ENCODE results near the gene CCL11.

Gene CCL11

DNA sequence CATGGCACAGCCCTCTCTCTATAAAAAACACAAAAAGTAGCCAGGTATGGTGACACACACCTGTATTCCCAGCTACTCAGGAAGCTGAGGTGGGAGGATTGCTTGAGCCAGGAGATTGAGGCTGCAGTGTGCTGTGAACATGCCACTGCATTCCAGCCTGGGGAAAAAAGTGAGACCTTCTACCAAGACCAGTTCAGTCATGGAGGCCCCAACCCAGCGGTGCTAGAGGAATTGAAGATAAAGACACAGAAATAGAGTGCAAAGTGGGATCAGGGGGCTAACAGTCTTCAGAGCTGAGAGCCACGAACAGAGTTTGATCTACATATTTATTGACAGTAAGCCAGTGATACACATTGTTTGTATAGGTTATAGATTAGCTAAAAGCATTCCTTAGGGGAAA, 18.1 kb downstream of the CCL11 start:
- TF ChIP-seq, protein P1, sequence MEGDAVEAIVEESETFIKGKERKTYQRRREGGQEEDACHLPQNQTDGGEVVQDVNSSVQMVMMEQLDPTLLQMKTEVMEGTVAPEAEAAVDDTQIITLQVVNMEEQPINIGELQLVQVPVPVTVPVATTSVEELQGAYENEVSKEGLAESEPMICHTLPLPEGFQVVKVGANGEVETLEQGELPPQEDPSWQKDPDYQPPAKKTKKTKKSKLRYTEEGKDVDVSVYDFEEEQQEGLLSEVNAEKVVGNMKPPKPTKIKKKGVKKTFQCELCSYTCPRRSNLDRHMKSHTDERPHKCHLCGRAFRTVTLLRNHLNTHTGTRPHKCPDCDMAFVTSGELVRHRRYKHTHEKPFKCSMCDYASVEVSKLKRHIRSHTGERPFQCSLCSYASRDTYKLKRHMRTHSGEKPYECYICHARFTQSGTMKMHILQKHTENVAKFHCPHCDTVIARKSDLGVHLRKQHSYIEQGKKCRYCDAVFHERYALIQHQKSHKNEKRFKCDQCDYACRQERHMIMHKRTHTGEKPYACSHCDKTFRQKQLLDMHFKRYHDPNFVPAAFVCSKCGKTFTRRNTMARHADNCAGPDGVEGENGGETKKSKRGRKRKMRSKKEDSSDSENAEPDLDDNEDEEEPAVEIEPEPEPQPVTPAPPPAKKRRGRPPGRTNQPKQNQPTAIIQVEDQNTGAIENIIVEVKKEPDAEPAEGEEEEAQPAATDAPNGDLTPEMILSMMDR (IDR thresholded peaks at IDR 0.05; ENCODE audit: poor library complexity, severe bottlenecking) = no peak

DNA sequence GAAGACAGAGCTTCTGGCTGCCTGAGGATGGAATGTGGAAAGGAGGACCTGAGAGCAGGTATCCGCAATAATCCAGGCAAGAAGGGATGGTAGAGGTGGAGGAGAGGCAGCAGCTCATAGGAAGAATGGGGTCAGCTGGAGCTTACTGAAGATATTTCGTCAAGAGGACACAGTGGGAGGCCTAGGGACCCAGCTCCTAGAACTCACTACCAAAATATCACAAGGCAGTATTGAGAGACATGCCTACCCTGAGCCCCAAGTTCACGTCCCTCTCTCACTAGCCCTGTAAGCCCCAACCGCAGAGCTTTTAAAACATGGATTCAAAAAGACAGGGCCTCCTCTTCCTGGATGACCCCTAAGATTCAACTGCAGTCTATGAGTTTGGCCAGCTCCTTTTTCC, 19.5 kb downstream of the CCL11 start:
- TF ChIP-seq, protein P1 (IDR thresholded peaks at IDR 0.05; ENCODE audit: poor library complexity, severe bottlenecking) = no peak
- Histone ChIP-seq H3K9me3 (ENCODE audit: severe bottlenecking) (no peaks in the 10 kb centered on the region), H3K27ac (ENCODE audit: poor library complexity, severe bottlenecking) (no peak overlapping the region), H3K4me1 (ENCODE audit: insufficient read depth, poor library complexity, severe bottlenecking) (no peaks in the 10 kb centered on the region), H3K36me3 (ENCODE audit: low read depth) (no peaks in the 10 kb centered on the region), H3K4me3 (ENCODE audit: severe bottlenecking) (no peak overlapping the region), H3K27me3 (ENCODE audit: insufficient read depth, poor library complexity, severe bottlenecking) (peaks cover 4% of the 10 kb centered on the region)
- DNase-seq (ENCODE audit: low spot score) = no peak
- ATAC-seq (ENCODE audit: low read depth) = no peak

More for the DNA sequence above, 18.1 kb downstream of the CCL11 start:
- Histone ChIP-seq H3K27me3 (ENCODE audit: insufficient read depth, poor library complexity, severe bottlenecking) (peaks cover 4% of the 10 kb centered on the region), H3K36me3 (ENCODE audit: low read depth) (no peaks in the 10 kb centered on the region), H3K27ac (ENCODE audit: poor library complexity, severe bottlenecking) (no peak overlapping the region), H3K4me1 (ENCODE audit: insufficient read depth, poor library complexity, severe bottlenecking) (no peaks in the 10 kb centered on the region), H3K4me3 (ENCODE audit: severe bottlenecking) (no peak overlapping the region), H3K9me3 (ENCODE audit: severe bottlenecking) (no peaks in the 10 kb centered on the region)
- ATAC-seq (ENCODE audit: low read depth) (no peak), DNase-seq (ENCODE audit: low spot score) (no peak)

DNA sequence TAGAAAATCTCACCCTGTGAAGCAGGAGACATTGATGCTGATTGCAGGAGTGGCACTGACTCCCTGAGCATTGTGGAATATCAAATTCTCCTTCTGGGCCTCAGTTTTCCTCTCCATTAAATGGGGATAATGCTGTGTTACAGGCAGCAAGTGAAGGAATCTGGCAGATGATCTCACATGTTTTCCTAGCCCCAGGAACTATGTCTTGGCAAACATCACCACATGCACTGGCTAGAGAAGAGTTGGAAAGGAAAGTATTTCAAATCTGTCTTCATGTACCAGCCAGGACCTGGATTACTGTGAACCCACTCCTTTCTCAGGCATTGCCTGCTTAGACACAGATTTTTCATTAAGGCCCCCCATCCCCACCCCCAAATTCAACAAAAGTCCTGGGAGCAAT, 20.1 kb downstream of the CCL11 start:
- H3K36me3 ChIP-seq (ENCODE audit: low read depth) = no peaks in the 10 kb centered on the region
- no peak overlapping the region for H3K27ac ChIP-seq (ENCODE audit: poor library complexity, severe bottlenecking)
- no peak overlapping the region for H3K4me3 ChIP-seq (ENCODE audit: severe bottlenecking)
- H3K9me3 ChIP-seq (ENCODE audit: severe bottlenecking) = no peaks in the 10 kb centered on the region
- TF ChIP-seq, protein P1 (IDR thresholded peaks at IDR 0.05; ENCODE audit: poor library complexity, severe bottlenecking) = no peak
- DNase-seq (ENCODE audit: low spot score) (no peak), ATAC-seq (ENCODE audit: low read depth) (no peak)
- no peaks in the 10 kb centered on the region for H3K4me1 ChIP-seq (ENCODE audit: insufficient read depth, poor library complexity, severe bottlenecking)
- peaks cover 4% of the 10 kb centered on the region for H3K27me3 ChIP-seq (ENCODE audit: insufficient read depth, poor library complexity, severe bottlenecking)

DNA sequence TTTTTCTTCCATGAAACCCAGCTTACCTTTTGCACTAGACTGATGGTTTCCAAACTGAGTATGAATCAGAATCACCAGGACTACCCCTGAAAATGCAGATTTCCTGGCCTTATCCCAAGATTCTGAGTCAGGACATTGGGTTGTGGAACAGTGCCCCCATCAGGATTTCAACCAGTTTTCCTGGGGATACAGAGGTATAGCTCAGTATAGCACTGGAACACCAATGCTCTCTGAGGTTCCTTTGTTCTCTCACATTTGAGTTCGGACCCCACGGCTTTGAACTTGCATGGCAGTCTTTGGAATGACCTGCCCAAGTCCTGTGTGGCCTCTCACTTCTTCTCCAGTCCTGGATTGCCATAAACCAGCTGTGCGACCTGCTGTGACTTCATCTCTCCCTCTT, 20.9 kb downstream of the CCL11 start:
- no peaks in the 10 kb centered on the region for H3K36me3 ChIP-seq (ENCODE audit: low read depth)
- DNase-seq (ENCODE audit: low spot score) (no peak), ATAC-seq (ENCODE audit: low read depth) (no peak)
- no peak overlapping the region for H3K27ac ChIP-seq (ENCODE audit: poor library complexity, severe bottlenecking)
- H3K4me1 ChIP-seq (ENCODE audit: insufficient read depth, poor library complexity, severe bottlenecking) = no peaks in the 10 kb centered on the region
- H3K4me3 ChIP-seq (ENCODE audit: severe bottlenecking) = no peak overlapping the region
- peaks cover 4% of the 10 kb centered on the region for H3K27me3 ChIP-seq (ENCODE audit: insufficient read depth, poor library complexity, severe bottlenecking)
- TF ChIP-seq, protein P1 (IDR thresholded peaks at IDR 0.05; ENCODE audit: poor library complexity, severe bottlenecking) = no peak
- no peaks in the 10 kb centered on the region for H3K9me3 ChIP-seq (ENCODE audit: severe bottlenecking)

DNA sequence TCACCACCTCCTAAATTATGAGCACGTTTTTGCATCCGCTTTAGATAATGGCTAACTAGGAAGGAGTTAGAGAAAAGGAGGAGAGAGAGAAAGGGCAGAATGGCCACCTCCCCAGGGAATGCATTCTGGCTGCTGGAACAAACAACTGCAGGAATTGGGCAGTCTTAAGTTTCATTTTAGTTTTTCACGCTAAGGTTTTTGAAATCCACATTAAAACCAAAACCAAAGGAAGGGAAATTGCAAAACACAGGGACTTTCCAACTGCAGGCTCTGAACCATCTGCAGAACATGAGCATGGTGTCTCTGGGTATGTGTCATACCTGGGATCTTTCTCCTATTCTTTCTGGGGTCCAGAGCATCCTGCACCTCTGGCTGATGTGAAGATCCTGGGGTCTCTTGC, 21.6 kb downstream of the CCL11 start:
- Histone ChIP-seq H3K9me3 (ENCODE audit: severe bottlenecking) (no peaks in the 10 kb centered on the region), H3K4me1 (ENCODE audit: insufficient read depth, poor library complexity, severe bottlenecking) (no peaks in the 10 kb centered on the region), H3K4me3 (ENCODE audit: severe bottlenecking) (no peak overlapping the region), H3K27me3 (ENCODE audit: insufficient read depth, poor library complexity, severe bottlenecking) (peaks cover 4% of the 10 kb centered on the region), H3K27ac (ENCODE audit: poor library complexity, severe bottlenecking) (no peak overlapping the region), H3K36me3 (ENCODE audit: low read depth) (no peaks in the 10 kb centered on the region)
- DNase-seq (ENCODE audit: low spot score) (no peak), ATAC-seq (ENCODE audit: low read depth) (no peak)
- TF ChIP-seq, protein P1 (IDR thresholded peaks at IDR 0.05; ENCODE audit: poor library complexity, severe bottlenecking) = no peak

Data from RWPE2 (cell line).